Trophoblast cell (in vitro differentiated cells and primary cell): ENCODE measurements around the gene KCNMA1.

ENCODE experiments used
- DNase-seq, 2 donors: peaks; one replicate each; pipeline ENCODE4 v3.0.0-alpha.2; 2016
- H2AFZ ChIP-seq: 2 replicates; pipeline ENCODE4 v1.6.1; 2013; ENCODE audit warnings: low read length, moderate library complexity, mild to moderate bottlenecking; ENCODE audit not compliant: insufficient read depth, poor library complexity
- H2AK5ac ChIP-seq: 2 replicates; pipeline ENCODE4 v1.6.1; 2013; ENCODE audit warnings: mild to moderate bottlenecking, low read length
- H2BK120ac ChIP-seq: 2 replicates; pipeline ENCODE4 v1.6.1; 2013; ENCODE audit warnings: low read length, mild to moderate bottlenecking, moderate library complexity; ENCODE audit not compliant: insufficient read depth, poor library complexity
- H2BK12ac ChIP-seq: 2 replicates; pipeline ENCODE4 v1.6.1; 2013; ENCODE audit warnings: mild to moderate bottlenecking, low read length, moderate library complexity
- H2BK5ac ChIP-seq: 2 replicates; pipeline ENCODE4 v1.6.1; 2013; ENCODE audit warnings: low read length, low read depth, moderate library complexity, mild to moderate bottlenecking; ENCODE audit not compliant: poor library complexity
- H3K14ac ChIP-seq: 2 replicates; pipeline ENCODE4 v1.6.1; 2013; ENCODE audit warnings: mild to moderate bottlenecking, low read length
- H3K18ac ChIP-seq: 2 replicates; pipeline ENCODE4 v1.6.1; 2013; ENCODE audit warnings: mild to moderate bottlenecking, low read length
- H3K23ac ChIP-seq: 2 replicates; pipeline ENCODE4 v1.6.1; 2013; ENCODE audit warnings: low read length
- H3K27ac ChIP-seq: 2 replicates; pipeline ENCODE4 v1.5.1; 2013; ENCODE audit warnings: low read depth, mild to moderate bottlenecking, inconsistent platforms, low read length, moderate library complexity
- H3K27me3 ChIP-seq: 2 replicates; pipeline ENCODE4 v1.6.1; 2013; ENCODE audit warnings: inconsistent platforms, mild to moderate bottlenecking, low read length, moderate library complexity; ENCODE audit not compliant: insufficient read depth
- H3K36me3 ChIP-seq, 2 experiments: 1 replicate in 1 of 2; 2 replicates in 1 of 2; pipeline ENCODE4 v1.6.1; 2013; ENCODE audit warnings: low read length in 2 of 2, mild to moderate bottlenecking in 2 of 2, moderate library complexity in 1 of 2; ENCODE audit not compliant: insufficient read depth in 2 of 2, control insufficient read depth in 1 of 2
- H3K4ac ChIP-seq: 2 replicates; pipeline ENCODE4 v1.6.1; 2013; ENCODE audit warnings: low read depth, mild to moderate bottlenecking, low read length, moderate library complexity
- H3K4me1 ChIP-seq, 2 experiments: 1 replicate in 1 of 2; 2 replicates in 1 of 2; pipeline ENCODE4 v1.6.1; 2013; ENCODE audit warnings: low read length in 2 of 2, mild to moderate bottlenecking in 2 of 2, moderate library complexity in 1 of 2; ENCODE audit not compliant: insufficient read depth in 2 of 2, control insufficient read depth in 1 of 2
- H3K4me2 ChIP-seq: 2 replicates; pipeline ENCODE4 v1.6.1; 2013; ENCODE audit warnings: inconsistent platforms, mild to moderate bottlenecking, low read length, moderate library complexity
- H3K4me3 ChIP-seq: 2 replicates; pipeline ENCODE4 v1.5.1; 2013; ENCODE audit warnings: mild to moderate bottlenecking, low read depth, low read length, inconsistent platforms
- H3K79me1 ChIP-seq: one replicate; pipeline ENCODE4 v1.6.1; 2013; ENCODE audit warnings: low read length
- H3K79me2 ChIP-seq: 2 replicates; pipeline ENCODE4 v1.6.1; 2013; ENCODE audit warnings: low read length, mild to moderate bottlenecking; ENCODE audit not compliant: control insufficient read depth, insufficient read depth, poor library complexity
- H3K9ac ChIP-seq: 2 replicates; pipeline ENCODE4 v1.6.1; 2013; ENCODE audit warnings: mild to moderate bottlenecking, low read length
- H3K9me3 ChIP-seq: 2 replicates; pipeline ENCODE4 v1.6.1; 2013; ENCODE audit warnings: low read depth, mild to moderate bottlenecking, control low read depth, inconsistent platforms, low read length; ENCODE audit not compliant: insufficient read depth
- H4K12ac ChIP-seq: 2 replicates; pipeline ENCODE4 v1.6.1; 2013; ENCODE audit warnings: low read depth, mild to moderate bottlenecking, low read length, moderate library complexity
- H4K8ac ChIP-seq: 2 replicates; pipeline ENCODE4 v1.6.1; 2013; ENCODE audit warnings: low read depth, mild to moderate bottlenecking, low read length, moderate library complexity
- H4K91ac ChIP-seq: one replicate; pipeline ENCODE4 v1.6.1; 2013; ENCODE audit warnings: low read depth, mild to moderate bottlenecking, low read length, moderate library complexity
- WGBS: extraction: QIAGEN DNeasy Blood & Tissue Kit; methylation state at CpG from one replicate; pipeline ENCODE4 v1.1.7; 2013; ENCODE audit warnings: missing lambda C conversion rate; ENCODE audit not compliant: insufficient read length, insufficient coverage; ENCODE audit errors: extremely low coverage; 5-methylcytosine and 5-hydroxymethylcytosine counted together

KCNMA1 gene

GRCh38 chr10:77507291-77507880 lies 130.2 kb downstream of the KCNMA1 start:
- WGBS, result no CpG with 5 or more reads among the region's 5 CpGs
- Histone ChIP-seq H4K91ac (peak overlapping the region; percentile 91), H2BK12ac (peak overlapping the region; percentile 88), H2AK5ac (peak overlapping the region; percentile 49), H3K9ac (no peak overlapping the region), H4K8ac (peak overlapping the region; percentile 74), H3K9me3 (no peaks in the 10 kb centered on the region), H3K4me2 (peak overlapping the region; percentile 17), H3K14ac (peak overlapping the region; percentile 81), H3K18ac (peak overlapping the region; percentile 46), H2BK120ac (peak overlapping the region; percentile 91), H2AFZ (no peak overlapping the region), H2BK5ac (peak overlapping the region; percentile 86), H3K36me3 (no peaks in the 10 kb centered on the region), H3K23ac (no peak overlapping the region), H3K4me1 (peaks cover 28 to 39% of the 10 kb centered on the region in 2 experiments), H3K79me1 (peaks cover 46% of the 10 kb centered on the region), H3K79me2 (peaks cover 6% of the 10 kb centered on the region), H3K4ac (peak overlapping the region; percentile 49), H3K4me3 (no peak overlapping the region), H4K12ac (no peak overlapping the region), H3K27me3 (no peaks in the 10 kb centered on the region), H3K27ac (peak overlapping the region; percentile 75)
- DNase-seq, result no peak

- peaks cover 44% of the 10 kb centered on the region for H3K79me1 ChIP-seq
- H3K9ac ChIP-seq, result no peak overlapping the region
- H2BK5ac ChIP-seq, result peak overlapping the region; percentile 87
- peak overlapping the region; percentile 85 for H3K18ac ChIP-seq
- no peaks in the 10 kb centered on the region for H3K9me3 ChIP-seq
- no peak overlapping the region for H3K23ac ChIP-seq
- H3K4me1 ChIP-seq, result peaks cover 31 to 39% of the 10 kb centered on the region in 2 experiments
- H4K8ac ChIP-seq, result peak overlapping the region; percentile 82
- no peak for DNase-seq
- peak overlapping the region; percentile 78 for H3K27ac ChIP-seq
- H3K4me3 ChIP-seq, result no peak overlapping the region
- H2AK5ac ChIP-seq, result peak overlapping the region; percentile 85
- H2BK120ac ChIP-seq, result peak overlapping the region; percentile 85
- no peaks in the 10 kb centered on the region for H3K36me3 ChIP-seq
- 100% methylated on average over 1 of the region's 3 CpGs for WGBS
- H4K12ac ChIP-seq, result no peak overlapping the region
- H3K79me2 ChIP-seq, result peaks cover 6% of the 10 kb centered on the region
- H3K4me2 ChIP-seq, result no peak overlapping the region
- peak overlapping the region; percentile 57 for H3K4ac ChIP-seq
- peak overlapping the region; percentile 94 for H2BK12ac ChIP-seq
- H4K91ac ChIP-seq, result peak overlapping the region; percentile 96
- no peak overlapping the region for H2AFZ ChIP-seq
- no peaks in the 10 kb centered on the region for H3K27me3 ChIP-seq
- H3K14ac ChIP-seq, result peak overlapping the region; percentile 86
Observed at GRCh38 chr10:77506517-77507200, 130.9 kb downstream of the KCNMA1 start.

GRCh38 chr10:77505431-77506334 lies 131.9 kb downstream of the KCNMA1 start:
- no peaks in the 10 kb centered on the region for H3K27me3 ChIP-seq
- no peak overlapping the region for H3K4me3 ChIP-seq
- H2AFZ ChIP-seq, result no peak overlapping the region
- peak overlapping the region; percentile 62 for H3K14ac ChIP-seq
- H3K4me2 ChIP-seq, result peak overlapping the region; percentile 22
- H3K4ac ChIP-seq, result peak overlapping the region; percentile 54
- no peak overlapping the region for H3K9ac ChIP-seq
- H2BK12ac ChIP-seq, result peak overlapping the region; percentile 84
- no peak overlapping the region for H3K23ac ChIP-seq
- peaks cover 34% of the 10 kb centered on the region for H3K79me1 ChIP-seq
- peak overlapping the region; percentile 57 for H4K8ac ChIP-seq
- no CpG with 5 or more reads among the region's 2 CpGs for WGBS
- peak overlapping the region; percentile 89 for H2BK5ac ChIP-seq
- peak overlapping the region; percentile 37 for H3K18ac ChIP-seq
- H3K36me3 ChIP-seq, result no peaks in the 10 kb centered on the region
- no peak overlapping the region for H4K12ac ChIP-seq
- peaks cover 6% of the 10 kb centered on the region for H3K79me2 ChIP-seq
- H4K91ac ChIP-seq, result peak overlapping the region; percentile 77
- H2BK120ac ChIP-seq, result peak overlapping the region; percentile 84
- peaks cover 35 to 42% of the 10 kb centered on the region in 2 experiments for H3K4me1 ChIP-seq
- DNase-seq, result peak; percentile 61 to 87
- no peaks in the 10 kb centered on the region for H3K9me3 ChIP-seq
- H2AK5ac ChIP-seq, result peak overlapping the region; percentile 61
- H3K27ac ChIP-seq, result peak overlapping the region; percentile 78

GRCh38 chr10:77504873-77505257 lies 132.7 kb downstream of the KCNMA1 start:
- peaks cover 31 to 39% of the 10 kb centered on the region in 2 experiments for H3K4me1 ChIP-seq
- no peak overlapping the region for H2AK5ac ChIP-seq
- no peak overlapping the region for H4K8ac ChIP-seq
- H3K79me1 ChIP-seq, result peaks cover 28% of the 10 kb centered on the region
- peaks cover 4% of the 10 kb centered on the region for H3K79me2 ChIP-seq
- no peak overlapping the region for H3K14ac ChIP-seq
- H4K91ac ChIP-seq, result peak overlapping the region; percentile 70
- no CpG with 5 or more reads among the region's 4 CpGs for WGBS
- peak; percentile 92 to 95 for DNase-seq
- H3K4me3 ChIP-seq, result no peak overlapping the region
- H2AFZ ChIP-seq, result no peak overlapping the region
- H2BK5ac ChIP-seq, result peak overlapping the region; percentile 58
- peak overlapping the region; percentile 6 for H3K18ac ChIP-seq
- H2BK120ac ChIP-seq, result peak overlapping the region; percentile 20
- H3K23ac ChIP-seq, result no peak overlapping the region
- no peaks in the 10 kb centered on the region for H3K36me3 ChIP-seq
- no peaks in the 10 kb centered on the region for H3K9me3 ChIP-seq
- H2BK12ac ChIP-seq, result peak overlapping the region; percentile 55
- peak overlapping the region; percentile 22 for H3K4me2 ChIP-seq
- H4K12ac ChIP-seq, result no peak overlapping the region
- H3K27ac ChIP-seq, result peak overlapping the region; percentile 78
- H3K9ac ChIP-seq, result no peak overlapping the region
- no peaks in the 10 kb centered on the region for H3K27me3 ChIP-seq
- no peak overlapping the region for H3K4ac ChIP-seq
